GM23248 (cell line): ENCODE data around the gene STK40. TPM values are rescaled to one million over a fixed set of nuclear protein-coding genes. Genes with fewer than 3 reads are reported as not detected.
A peak's percentile ranks its signal among the peaks of the same experiment; 100 is the strongest.

ENCODE experiments used
- DNase-seq: peaks from one replicate; pipeline ENCODE4 v3.0.0-alpha.2; 2015
- H2AFZ ChIP-seq: fragments of 200-600 bp; sonication (generic); 2 replicates; pipeline ENCODE4 v1.6.1; 2016; ENCODE audit warnings: antibody characterized with exemption
- H3F3A ChIP-seq: fragments of 200-600 bp; sonication (generic); 2 replicates; pipeline ENCODE4 v1.6.1; 2016; ENCODE audit warnings: mild to moderate bottlenecking, antibody characterized with exemption, mixed run types; ENCODE audit not compliant: insufficient read depth
- H3K27ac ChIP-seq: fragments of 200-600 bp; sonication (generic); 2 replicates; pipeline ENCODE4 v1.5.1; 2016; ENCODE audit warnings: mild to moderate bottlenecking
- H3K27me3 ChIP-seq: fragments of 200-600 bp; sonication (generic); replicated peaks from 2 replicates; pipeline ENCODE4 v1.6.1; 2016; ENCODE audit warnings: mild to moderate bottlenecking; ENCODE audit not compliant: insufficient read depth
- H3K36me3 ChIP-seq: fragments of 200-600 bp; sonication (generic); 2 replicates; pipeline ENCODE4 v1.6.1; 2016; ENCODE audit warnings: low read depth, mild to moderate bottlenecking
- H3K4me1 ChIP-seq: fragments of 200-600 bp; sonication (generic); 2 replicates; pipeline ENCODE4 v1.6.1; 2016; ENCODE audit warnings: mild to moderate bottlenecking; ENCODE audit not compliant: insufficient read depth
- H3K4me2 ChIP-seq: fragments of 200-600 bp; sonication (generic); one replicate; pipeline ENCODE4 v1.6.1; 2016; ENCODE audit warnings: mild to moderate bottlenecking; ENCODE audit not compliant: unreplicated experiment
- H3K4me3 ChIP-seq: fragments of 200-600 bp; sonication (generic); 2 replicates; pipeline ENCODE4 v1.5.1; 2016; ENCODE audit warnings: mild to moderate bottlenecking
- H3K79me2 ChIP-seq: fragments of 200-600 bp; sonication (generic); 2 replicates; pipeline ENCODE4 v1.6.1; 2016; ENCODE audit warnings: mild to moderate bottlenecking; ENCODE audit not compliant: insufficient read depth
- H3K9ac ChIP-seq: fragments of 200-600 bp; sonication (generic); 2 replicates; pipeline ENCODE4 v1.6.1; 2016; ENCODE audit warnings: mild to moderate bottlenecking
- H3K9me2 ChIP-seq: fragments of 200-600 bp; sonication (generic); 2 replicates; pipeline ENCODE4 v1.6.1; 2016; ENCODE audit warnings: mixed run types, mild to moderate bottlenecking, moderate library complexity; ENCODE audit not compliant: insufficient read depth
- H3K9me3 ChIP-seq: fragments of 200-600 bp; sonication (generic); one replicate; pipeline ENCODE4 v1.6.1; 2017; ENCODE audit warnings: low read depth
- H4K20me1 ChIP-seq: fragments of 200-600 bp; sonication (generic); 2 replicates; pipeline ENCODE4 v1.6.0; 2016; ENCODE audit not compliant: insufficient read depth
- EZH2 ChIP-seq: fragments of 200-600 bp; sonication (generic); IDR thresholded peaks from 2 replicates; pipeline ENCODE4 v1.6.1; 2018; ENCODE audit warnings: antibody characterized with exemption, mild to moderate bottlenecking; ENCODE audit not compliant: insufficient read depth, poor library complexity, severe bottlenecking
- EZH2phosphoT487 ChIP-seq: fragments of 200-600 bp; sonication (generic); IDR thresholded peaks from 2 replicates; pipeline ENCODE4 v1.6.1; 2018; ENCODE audit warnings: antibody characterized with exemption, moderate library complexity, mild to moderate bottlenecking, low read depth; ENCODE audit not compliant: insufficient read depth
- WGBS, 2 experiments: methylation state at CpG; one replicate each; pipeline ENCODE4 v1.1.6; 2015 to 2017; ENCODE audit warnings: low lambda C conversion rate in 2 of 2, low coverage in 1 of 2; ENCODE audit errors: missing lambda C conversion rate in 2 of 2; 5-methylcytosine and 5-hydroxymethylcytosine counted together
- in situ Hi-C: fragments of 300-500 bp; cut with MboI; formaldehyde crosslinking; loops from 2 replicates; pipeline ENCODE4 v1.15.0; 2020
- polyA plus RNA-seq: library from polyadenylated mRNA; unstranded; fragments of >200 nt; fragmentation: Nextera tagmentation; extraction: Ambion mirVana; gene quantifications from 2 replicates; pipeline ENCODE4 v1.2.1, GENCODE V29; 2016
- total RNA-seq: library from RNA; depleted of rRNA; stranded (reverse); fragments of >200 nt; shearing (Covaris generic); gene quantifications from 2 replicates; pipeline ENCODE4 v1.2.3, GENCODE V29; 2014

Gene STK40
- total and polyA plus RNA-seq, 2 experiments from 2014 or later: 11.1 to 16.2 TPM

DNA sequence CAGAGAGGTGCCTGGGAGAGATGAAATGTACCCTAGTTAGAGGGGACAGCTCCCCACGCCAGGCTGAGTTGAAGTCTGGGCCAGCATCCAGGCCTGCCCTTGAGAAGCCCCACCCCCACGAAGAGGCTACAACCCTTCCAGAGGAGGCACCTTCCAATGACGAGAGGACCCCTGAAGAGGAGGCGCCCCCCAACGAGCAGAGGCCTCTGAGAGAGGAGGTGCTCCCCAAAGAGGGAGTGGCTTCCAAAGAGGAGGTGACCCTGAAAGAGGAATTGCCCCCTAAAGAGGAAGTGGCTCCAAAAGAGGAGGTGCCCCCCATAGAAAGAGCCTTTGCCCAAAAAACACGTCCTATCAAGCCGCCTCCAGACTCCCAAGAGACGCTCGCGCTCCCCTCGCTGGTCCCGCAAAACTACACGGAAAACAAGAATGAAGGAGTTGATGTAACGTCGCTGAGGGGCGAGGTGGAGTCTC is 65.4 kb downstream of the STK40 start:
- Histone ChIP-seq H3F3A (0 out of 2 replicates have a peak, but pooled peaks cover 4% of the 10 kb centered on the region), H3K9me2 (no peaks in the 10 kb centered on the region), H3K9me3 (no peaks in the 10 kb centered on the region), H4K20me1 (no peaks in the 10 kb centered on the region), H3K36me3 (no peaks in the 10 kb centered on the region), H3K9ac (peak overlapping the region; percentile 96), H3K27ac (peak overlapping the region; percentile 89), H2AFZ (no peak overlapping the region), H3K27me3 (no peaks in the 10 kb centered on the region), H3K4me2 (peak overlapping the region; percentile 88), H3K4me3 (peak overlapping the region; percentile 87), H3K4me1 (peaks cover 11% of the 10 kb centered on the region), H3K79me2 (peaks cover 18% of the 10 kb centered on the region)
- no peak for TF ChIP-seq EZH2
- no peak for TF ChIP-seq EZH2phosphoT487
- in situ Hi-C loops: no loop called here
- peak; percentile 44 for DNase-seq
- 20 to 32% methylated on average over 16 of the region's 16 CpGs for WGBS, 2 experiments

GRCh38 chr1:36309397-36309796 is 76.3 kb downstream of the STK40 start:
- no peak for DNase-seq
- H3K27ac ChIP-seq: no peak overlapping the region
- H3K36me3 ChIP-seq: peaks cover 12% of the 10 kb centered on the region
- peaks cover 5% of the 10 kb centered on the region; the same call in 1 of the 2 replicates for H3K4me1 ChIP-seq
- no peak overlapping the region for H2AFZ ChIP-seq
- no peak overlapping the region for H3K4me2 ChIP-seq
- TF ChIP-seq EZH2phosphoT487 (no peak), EZH2 (no peak)
- no peaks in the 10 kb centered on the region for H3K27me3 ChIP-seq
- peaks cover 18% of the 10 kb centered on the region for H3K79me2 ChIP-seq
- in situ Hi-C loops: no loop called here
- WGBS, 2 experiments: 99 to 100% methylated on average over 7 of the region's 7 CpGs
- peaks cover 10% of the 10 kb centered on the region; the same call in 1 of the 2 replicates for H3F3A ChIP-seq
- no peaks in the 10 kb centered on the region for H3K9me2 ChIP-seq
- H3K9me3 ChIP-seq: no peaks in the 10 kb centered on the region
- H3K4me3 ChIP-seq: no peak overlapping the region
- H4K20me1 ChIP-seq: no peaks in the 10 kb centered on the region
- H3K9ac ChIP-seq: no peak overlapping the region

GRCh38 chr1:36307601-36308330 is 78.0 kb downstream of the STK40 start:
- Histone ChIP-seq H4K20me1 (no peaks in the 10 kb centered on the region), H3K9me2 (no peaks in the 10 kb centered on the region), H3K4me2 (peak overlapping the region; percentile 84), H3K27ac (no peak overlapping the region), H3K79me2 (peaks cover 29% of the 10 kb centered on the region), H3F3A (peaks cover 10% of the 10 kb centered on the region; the same call in 1 of the 2 replicates), H3K27me3 (no peaks in the 10 kb centered on the region), H3K9me3 (no peaks in the 10 kb centered on the region), H3K4me3 (peak overlapping the region; percentile 94), H3K4me1 (peaks cover 5% of the 10 kb centered on the region; the same call in 1 of the 2 replicates), H3K9ac (peak overlapping the region; percentile 77), H3K36me3 (peaks cover 13% of the 10 kb centered on the region), H2AFZ (peak overlapping the region; percentile 78)
- in situ Hi-C loops: no loop called here
- TF ChIP-seq EZH2phosphoT487 (no peak), EZH2 (no peak)
- 81% methylated on average over 5 to 9 of the region's 10 CpGs for WGBS, 2 experiments
- DNase-seq: no peak

DNA sequence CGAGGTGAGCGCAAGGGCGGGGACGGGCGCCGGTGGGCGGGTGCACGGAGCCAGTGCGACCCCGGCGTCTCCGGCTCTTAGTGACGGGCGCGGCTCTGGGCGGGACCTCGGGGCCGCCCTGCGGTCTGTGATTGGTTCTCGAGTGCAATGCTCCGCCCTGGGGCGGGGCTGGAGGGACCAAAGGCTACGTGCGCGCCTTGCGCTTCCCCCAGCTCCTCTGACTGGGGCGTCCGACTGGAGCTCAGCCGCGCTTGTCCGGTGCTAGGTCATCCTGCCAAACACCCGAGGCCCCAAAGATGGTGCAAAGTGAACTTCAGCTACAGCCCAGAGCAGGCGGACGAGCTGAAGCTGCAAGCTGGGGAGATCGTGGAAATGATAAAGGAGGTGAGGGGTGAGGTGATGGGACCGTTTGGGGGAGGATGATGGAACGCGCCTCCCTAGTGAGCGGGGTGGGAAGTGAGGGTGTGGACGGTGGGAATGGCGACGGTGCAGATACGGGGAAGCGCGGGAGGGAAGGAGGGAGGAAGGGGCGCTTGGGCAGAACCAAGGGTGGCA is 78.7 kb downstream of the STK40 start:
- Histone ChIP-seq H3K4me1 (peaks cover 5% of the 10 kb centered on the region; the same call in 1 of the 2 replicates), H3K27me3 (no peaks in the 10 kb centered on the region), H3K9me2 (no peaks in the 10 kb centered on the region), H3K9me3 (no peaks in the 10 kb centered on the region), H4K20me1 (no peaks in the 10 kb centered on the region), H3F3A (peaks cover 14% of the 10 kb centered on the region; the same call in 1 of the 2 replicates), H3K9ac (peak overlapping the region; percentile 77), H3K36me3 (peaks cover 17% of the 10 kb centered on the region), H2AFZ (peak overlapping the region; percentile 78), H3K79me2 (peaks cover 31% of the 10 kb centered on the region), H3K4me2 (peak overlapping the region; percentile 84), H3K4me3 (peak overlapping the region; percentile 94), H3K27ac (peak overlapping the region; percentile 16; the same call in 1 of the 2 replicates)
- 1 to 2% methylated on average over 26 to 43 of the region's 46 CpGs for WGBS, 2 experiments
- peak; percentile 97 for DNase-seq
- in situ Hi-C loops: no loop called here
- TF ChIP-seq EZH2phosphoT487 (no peak), EZH2 (no peak)
